Esophagus squamous epithelium (tissue), 4 donors: Measurements from ENCODE around the gene KLF11.

Experiments
- CTCF ChIP-seq, 6 experiments: fragments of 450-650 bp in 4 of 6; fragments of 200-600 bp in 2 of 6; sonication (generic) in 2 of 6; IDR thresholded peaks; one replicate each; pipeline ENCODE4 v1.5.1; 2016 to 2019; ENCODE audit warnings: antibody characterized with exemption in 6 of 6, mild to moderate bottlenecking in 4 of 6, moderate library complexity in 4 of 6
- POLR2A ChIP-seq, 4 donors: fragments of 450-650 bp; IDR thresholded peaks; one replicate each; pipeline ENCODE4 v1.6.1; 2017; ENCODE audit warnings: antibody characterized with exemption in 4 of 4, mild to moderate bottlenecking in 4 of 4, moderate library complexity in 3 of 4

GRCh38 chr2:10071595-10071994, 28.2 kb downstream of the KLF11 start:
- no peak for TF ChIP-seq CTCF (IDR thresholded peaks at IDR 0.05)
- no peak for TF ChIP-seq POLR2A (IDR thresholded peaks at IDR 0.05)
